HEK293T (cell line): ENCODE data around the gene RAB40B.

Experiments
- FOXA1 ChIP-seq: fragments of 450-650 bp; IDR thresholded peaks from 2 replicates; pipeline ENCODE4 v1.6.1; 2016; ENCODE audit warnings: mild to moderate bottlenecking
- FOXK2 ChIP-seq: fragments of 450-650 bp; IDR thresholded peaks from 2 replicates; pipeline ENCODE4 v1.6.1; 2016; ENCODE audit warnings: mild to moderate bottlenecking
- FOXM1 ChIP-seq: fragments of 450-650 bp; IDR thresholded peaks from 2 replicates; pipeline ENCODE4 v1.6.1; 2017; ENCODE audit warnings: mild to moderate bottlenecking, borderline replicate concordance
- HDGF ChIP-seq: fragments of 450-650 bp; IDR thresholded peaks from 2 replicates; pipeline ENCODE4 v1.6.1; 2017; ENCODE audit warnings: antibody characterized with exemption, borderline replicate concordance
- SP1 ChIP-seq: fragments of 450-650 bp; IDR thresholded peaks from 2 replicates; pipeline ENCODE4 v1.6.1; 2017
- TARDBP ChIP-seq: fragments of 450-650 bp; IDR thresholded peaks from 2 replicates; pipeline ENCODE4 v1.6.1; 2016

- TF ChIP-seq FOXA1 (no peak), TARDBP (no peak), FOXK2 (no peak), FOXM1 (no peak), HDGF (no peak), SP1 (no peak)
Observed at GRCh38 chr17:82653651-82654528, 44.6 kb downstream of the RAB40B start.
